GM12878 (cell line): ENCODE data around the gene SEMA4A.

Experiments used
- BMI1 ChIP-seq: fragments of 450-650 bp; IDR thresholded peaks from 2 replicates; pipeline ENCODE4 v1.6.1; 2016; ENCODE audit warnings: mild to moderate bottlenecking, moderate library complexity, borderline replicate concordance
- EP300 ChIP-seq, 2 experiments: fragments of 150-350 bp in 1 of 2; IDR thresholded peaks; 2 replicates each; pipeline ENCODE4 v1.6.1; 2011 to 2012; ENCODE audit warnings: low read depth in 2 of 2, low read length in 2 of 2, borderline replicate concordance in 1 of 2, improper control_type of control experiment in 1 of 2, inconsistent platforms in 1 of 2; ENCODE audit not compliant: control insufficient read depth in 1 of 2
- KDM1A ChIP-seq: fragments of 200-600 bp; sonication (generic); IDR thresholded peaks from 2 replicates; pipeline ENCODE4 v1.6.1; 2016; ENCODE audit warnings: borderline replicate concordance
- POLR2AphosphoS5 ChIP-seq: IDR thresholded peaks from 2 replicates; pipeline ENCODE4 v1.6.1; 2011; ENCODE audit warnings: mild to moderate bottlenecking, low read length, inconsistent platforms
- ZBED1 ChIP-seq: IDR thresholded peaks from 2 replicates; pipeline ENCODE4 v1.6.1; 2016; ENCODE audit warnings: borderline replicate concordance

- no peak for TF ChIP-seq KDM1A
- TF ChIP-seq POLR2AphosphoS5 = no peak
- no peak for TF ChIP-seq EP300 (IDR thresholded peaks at IDR 0.05; ENCODE audit: borderline replicate concordance in 1 of 2, control insufficient read depth in 1 of 2, low read depth in 2 of 2, low read length in 2 of 2)
- no peak for TF ChIP-seq ZBED1
- no peak for TF ChIP-seq BMI1
Observed at GRCh38 chr1:156211243-156211642, 57.9 kb downstream of the SEMA4A start.
